NK-92 (cell line): ENCODE measurements around the gene SHE.
"Not testable (repeated sequence)": the region's sequence is repeated elsewhere in the genome, so short reads cannot be mapped to it uniquely, and the experiment has no call there.

Experiments
- DNase-seq: peaks from one replicate; lab custom pipeline; 2025; ENCODE audit not compliant: unreplicated experiment; lab: John Stamatoyannopoulos, UW

Gene SHE

GRCh38 chr1:154514066-154514553, 11.9 kb upstream of the SHE start:
- no peak for DNase-seq

- DNase-seq, result no peak
Observed at GRCh38 chr1:154512760-154513159, 10.5 kb upstream of the SHE start.

GRCh38 chr1:154503898-154504297, 1.7 kb upstream of the SHE start:
- no peak for DNase-seq

GRCh38 chr1:154502744-154503115, 518 bp upstream of the SHE start:
- no peak for DNase-seq

- DNase-seq, result no peak
Observed at GRCh38 chr1:154501423-154502065, 668 bp downstream of the SHE start.

- DNase-seq, result no peak
Observed at GRCh38 chr1:154500533-154500932, 1.7 kb downstream of the SHE start.

- no peak for DNase-seq
Observed at GRCh38 chr1:154499446-154499845, 2.8 kb downstream of the SHE start.

GRCh38 chr1:154497026-154497806, 5.0 kb downstream of the SHE start:
- DNase-seq, result no peak

GRCh38 chr1:154496383-154496782, 5.8 kb downstream of the SHE start:
- no peak for DNase-seq

GRCh38 chr1:154495496-154496273, 6.5 kb downstream of the SHE start:
- no peak for DNase-seq

GRCh38 chr1:154493276-154493675, 8.9 kb downstream of the SHE start:
- no peak for DNase-seq

GRCh38 chr1:154492115-154492514, 10.1 kb downstream of the SHE start:
- DNase-seq, result no peak

- no peak for DNase-seq
Observed at GRCh38 chr1:154490317-154490716, 11.9 kb downstream of the SHE start.

- DNase-seq, result no peak
Observed at GRCh38 chr1:154489695-154490274, 12.4 kb downstream of the SHE start.

GRCh38 chr1:154488922-154489321, 13.3 kb downstream of the SHE start:
- DNase-seq, result no peak

GRCh38 chr1:154486756-154487155, 15.5 kb downstream of the SHE start:
- DNase-seq, result not testable (repeated sequence)

- DNase-seq, result no peak
Observed at GRCh38 chr1:154485910-154486496, 16.2 kb downstream of the SHE start.

GRCh38 chr1:154485106-154485505, 17.1 kb downstream of the SHE start:
- DNase-seq, result no peak

GRCh38 chr1:154483941-154484803, 18.0 kb downstream of the SHE start:
- no peak for DNase-seq

GRCh38 chr1:154481053-154481452, 21.2 kb downstream of the SHE start:
- DNase-seq, result no peak
